Jurkat, Clone E6-1 (cell line): ENCODE results near the gene CDH8. TPM values are rescaled to one million over a fixed set of nuclear protein-coding genes. Genes with fewer than 3 reads are reported as not detected.

ENCODE experiments used
- DNase-seq: peaks from one replicate; pipeline ENCODE4 v3.0.0-alpha.2; 2011; ENCODE audit warnings: low read depth, low spot score
- H3K4me3 ChIP-seq: 2 replicates; pipeline ENCODE4 v1.5.1; 2011; ENCODE audit warnings: mild to moderate bottlenecking, low read length, control low read depth, moderate library complexity
- polyA plus RNA-seq: library from polyadenylated mRNA; unstranded; fragments of >200 nt; gene quantifications from one replicate; pipeline ENCODE4 v1.2.1, GENCODE V29; 2012; ENCODE audit warnings: missing spikeins; ENCODE audit not compliant: insufficient read length, insufficient read depth

CDH8 gene, protein sequence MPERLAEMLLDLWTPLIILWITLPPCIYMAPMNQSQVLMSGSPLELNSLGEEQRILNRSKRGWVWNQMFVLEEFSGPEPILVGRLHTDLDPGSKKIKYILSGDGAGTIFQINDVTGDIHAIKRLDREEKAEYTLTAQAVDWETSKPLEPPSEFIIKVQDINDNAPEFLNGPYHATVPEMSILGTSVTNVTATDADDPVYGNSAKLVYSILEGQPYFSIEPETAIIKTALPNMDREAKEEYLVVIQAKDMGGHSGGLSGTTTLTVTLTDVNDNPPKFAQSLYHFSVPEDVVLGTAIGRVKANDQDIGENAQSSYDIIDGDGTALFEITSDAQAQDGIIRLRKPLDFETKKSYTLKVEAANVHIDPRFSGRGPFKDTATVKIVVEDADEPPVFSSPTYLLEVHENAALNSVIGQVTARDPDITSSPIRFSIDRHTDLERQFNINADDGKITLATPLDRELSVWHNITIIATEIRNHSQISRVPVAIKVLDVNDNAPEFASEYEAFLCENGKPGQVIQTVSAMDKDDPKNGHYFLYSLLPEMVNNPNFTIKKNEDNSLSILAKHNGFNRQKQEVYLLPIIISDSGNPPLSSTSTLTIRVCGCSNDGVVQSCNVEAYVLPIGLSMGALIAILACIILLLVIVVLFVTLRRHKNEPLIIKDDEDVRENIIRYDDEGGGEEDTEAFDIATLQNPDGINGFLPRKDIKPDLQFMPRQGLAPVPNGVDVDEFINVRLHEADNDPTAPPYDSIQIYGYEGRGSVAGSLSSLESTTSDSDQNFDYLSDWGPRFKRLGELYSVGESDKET
- polyA plus RNA-seq, result not detected

DNA sequence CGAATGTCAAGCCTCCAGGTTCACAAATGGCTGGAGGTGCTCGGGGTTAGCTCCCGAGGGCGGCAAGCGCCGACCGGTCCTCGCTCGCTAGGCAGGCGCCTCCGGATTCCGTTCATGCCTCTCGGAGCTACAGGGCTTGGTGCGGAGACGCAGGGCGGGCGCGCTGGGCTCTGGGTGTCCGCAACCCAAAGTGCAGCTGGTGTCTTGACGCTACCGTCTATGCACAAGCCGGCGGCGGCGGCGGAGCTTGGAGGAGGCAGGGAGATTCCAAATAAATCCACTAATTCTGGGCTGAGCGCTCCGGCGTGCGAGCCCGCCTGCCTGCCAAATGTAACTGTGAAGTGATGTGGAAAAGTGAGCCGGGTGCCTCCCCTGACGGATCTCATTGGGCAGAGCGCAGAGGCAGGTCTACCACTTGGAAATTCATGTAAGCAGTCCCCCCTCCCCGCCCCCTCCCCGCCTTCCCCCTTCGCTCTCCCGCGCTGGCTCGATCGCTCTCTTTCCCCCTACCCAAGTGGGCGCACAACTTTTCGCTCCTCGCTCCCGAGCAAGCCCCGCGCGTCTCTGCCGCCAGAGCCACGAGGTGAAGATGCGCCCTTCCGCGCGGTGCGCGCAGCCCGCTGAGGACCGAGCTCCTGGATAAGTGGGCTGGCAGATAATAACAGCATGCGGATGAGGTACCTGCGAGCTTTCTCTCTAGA is at the start of gene CDH8:
Gene CDH8 (minus strand): TSS at position 338 of the 701 bp plus-strand sequence. CDS start 15,035 bp downstream, outside the sequence.
- no peak for DNase-seq
- no peak within 1 kb of the TSS for H3K4me3 ChIP-seq

DNA sequence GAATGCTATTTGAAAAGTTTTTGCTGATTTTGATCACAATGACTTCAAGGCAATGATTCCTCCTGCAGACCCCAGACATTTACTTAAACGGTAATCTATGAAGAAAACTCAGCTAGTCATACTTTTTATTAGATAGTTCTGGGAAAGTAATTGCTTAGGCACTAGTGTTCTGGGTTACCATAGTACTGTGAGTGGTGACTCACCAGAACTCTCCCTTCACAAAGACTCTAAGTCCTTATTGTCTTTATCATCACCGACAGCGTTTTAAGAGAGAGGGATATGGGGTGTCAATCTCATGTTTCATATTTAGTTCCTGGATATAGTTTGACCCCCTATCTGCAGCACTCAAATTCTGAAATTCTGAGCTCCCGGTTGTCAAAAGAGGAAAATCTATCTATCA is 43.0 kb upstream of the CDH8 start:
- H3K4me3 ChIP-seq, result no peak overlapping the region
- DNase-seq, result no peak

DNA sequence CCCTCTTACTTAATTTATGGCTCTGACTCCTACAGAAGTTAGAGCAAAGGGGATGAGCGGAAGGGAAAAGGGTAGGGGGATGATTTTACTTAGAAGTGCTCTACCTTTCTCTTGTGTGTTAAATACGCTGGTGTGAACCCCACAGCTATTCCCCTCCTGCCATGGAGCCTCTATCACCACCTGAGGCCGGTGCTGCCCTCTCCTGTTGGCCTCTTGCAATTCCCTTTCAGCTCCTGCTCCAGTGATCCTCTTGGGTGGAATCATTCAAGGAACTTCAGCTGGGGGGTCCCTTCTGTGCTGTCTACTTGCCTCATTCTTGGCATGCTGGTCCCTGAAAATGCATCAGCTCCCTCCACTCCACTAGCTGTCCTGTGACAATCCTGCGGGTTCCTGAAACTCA is 41.8 kb upstream of the CDH8 start:
- DNase-seq, result no peak
- H3K4me3 ChIP-seq, result no peak overlapping the region

DNA sequence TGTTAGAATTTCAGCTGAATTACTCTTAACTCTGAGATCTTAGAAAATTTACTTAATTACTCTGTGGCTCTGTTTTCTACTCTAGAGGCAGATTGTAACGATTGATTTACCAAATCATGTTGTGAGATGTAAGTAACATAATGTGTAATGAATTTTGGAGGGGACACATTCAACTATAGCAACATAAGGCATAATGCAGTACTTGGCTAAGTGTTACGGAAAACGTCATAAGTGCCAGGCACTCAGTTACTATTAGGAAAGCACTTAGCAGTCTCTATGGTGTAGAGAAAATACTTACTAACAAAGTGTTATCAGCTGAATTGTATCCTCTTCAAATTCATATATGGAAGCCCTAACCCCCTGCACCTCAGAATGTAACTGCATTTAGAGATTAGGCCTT is 40.6 kb upstream of the CDH8 start:
- H3K4me3 ChIP-seq, result no peak overlapping the region
- DNase-seq, result no peak

DNA sequence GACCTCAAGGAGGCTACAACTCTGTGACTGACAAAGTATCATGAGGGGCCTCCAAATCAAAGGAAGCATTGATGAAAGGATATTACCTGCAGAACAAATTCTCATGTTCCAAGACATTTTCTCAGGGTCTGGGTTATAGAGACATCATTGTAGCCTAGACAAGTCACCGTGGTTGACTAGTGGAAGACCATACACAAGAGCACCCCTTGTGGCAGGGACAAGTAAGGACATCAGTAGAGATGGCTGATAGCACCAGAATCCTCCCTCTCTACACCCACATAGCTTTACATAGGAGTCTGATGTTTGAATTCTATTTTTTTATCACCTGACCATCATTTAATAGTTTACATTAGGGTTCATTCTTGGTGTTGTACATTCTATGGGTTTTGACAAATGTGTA is 32.5 kb upstream of the CDH8 start:
- DNase-seq, result peak; percentile 21
- no peak overlapping the region for H3K4me3 ChIP-seq

DNA sequence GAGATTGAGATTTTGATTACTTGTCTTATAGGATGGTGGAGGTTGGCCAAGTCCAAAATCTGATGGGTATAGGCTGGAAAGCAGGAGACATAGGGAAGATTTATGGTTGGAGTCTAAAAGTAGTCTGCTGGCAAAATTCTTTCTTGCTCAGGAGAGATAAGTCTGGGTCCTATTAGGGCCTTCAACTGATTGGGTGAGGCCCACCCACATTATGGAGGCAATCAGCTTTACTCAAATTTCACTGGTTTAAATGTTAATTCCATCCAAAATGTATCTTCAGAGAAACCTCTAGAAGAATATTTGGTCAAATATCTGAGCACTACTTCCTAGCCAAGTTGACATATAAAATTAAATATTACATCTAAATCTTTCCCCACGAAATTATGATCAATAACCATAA is 31.7 kb upstream of the CDH8 start:
- no peak for DNase-seq
- no peak overlapping the region for H3K4me3 ChIP-seq

DNA sequence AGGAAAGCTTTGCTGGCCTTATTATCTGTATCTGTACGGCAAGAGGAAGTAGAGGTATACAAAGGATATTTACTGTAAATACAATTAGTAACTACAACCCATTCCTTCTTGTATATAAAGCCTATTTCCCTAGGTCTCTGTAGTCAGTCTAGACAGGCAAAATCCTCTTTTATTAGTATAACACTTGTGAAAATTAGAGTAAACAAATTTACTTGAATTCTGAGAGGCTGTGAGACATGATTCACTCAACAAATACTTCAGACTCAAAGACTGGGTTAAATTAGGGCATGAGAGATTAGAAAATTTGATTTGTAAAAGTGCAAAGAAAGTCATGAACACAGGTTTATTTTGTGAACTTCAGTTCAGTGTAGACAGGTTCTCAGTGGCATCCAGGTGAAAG is 30.9 kb upstream of the CDH8 start:
- no peak for DNase-seq
- no peak overlapping the region for H3K4me3 ChIP-seq

DNA sequence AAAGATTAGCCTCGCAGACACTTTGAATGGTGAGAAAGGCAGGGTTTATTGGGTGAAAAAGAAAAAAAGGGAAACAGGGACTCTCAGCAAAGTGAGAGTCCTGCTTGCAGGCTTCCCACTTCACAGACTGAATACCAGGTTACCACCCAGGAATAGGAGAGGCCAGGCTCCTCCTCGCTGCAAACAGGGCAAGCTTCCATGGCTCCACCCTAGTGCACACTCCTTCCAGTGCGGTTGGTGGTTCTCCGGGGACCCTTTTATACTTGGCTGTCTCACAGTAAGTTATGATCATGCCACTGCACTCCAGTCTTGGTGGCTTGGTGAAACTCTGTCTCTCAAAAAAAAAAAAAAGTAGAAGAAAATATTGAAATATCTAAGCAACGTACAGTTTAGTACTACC is 30.5 kb upstream of the CDH8 start:
- no peak for DNase-seq
- H3K4me3 ChIP-seq, result no peak overlapping the region

DNA sequence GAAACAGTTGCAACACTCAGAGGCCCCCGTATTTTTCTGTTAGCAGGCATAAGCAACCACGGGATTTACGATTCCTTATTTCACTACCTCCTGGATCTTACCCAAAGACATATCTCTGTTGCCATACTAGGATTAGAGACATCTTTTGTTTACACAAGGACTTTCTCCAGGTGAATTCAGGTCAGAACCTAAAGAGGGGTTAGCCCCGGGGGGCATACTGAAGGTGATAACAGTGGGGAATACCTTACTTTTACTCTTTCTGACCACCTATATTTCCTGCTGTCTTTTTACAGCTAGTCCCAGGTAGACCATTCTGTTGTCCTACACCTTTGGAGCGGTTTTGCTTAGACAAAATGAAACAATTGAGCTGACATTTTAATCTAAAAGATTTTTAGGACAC is 27.9 kb upstream of the CDH8 start:
- DNase-seq, result no peak
- H3K4me3 ChIP-seq, result no peak overlapping the region

DNA sequence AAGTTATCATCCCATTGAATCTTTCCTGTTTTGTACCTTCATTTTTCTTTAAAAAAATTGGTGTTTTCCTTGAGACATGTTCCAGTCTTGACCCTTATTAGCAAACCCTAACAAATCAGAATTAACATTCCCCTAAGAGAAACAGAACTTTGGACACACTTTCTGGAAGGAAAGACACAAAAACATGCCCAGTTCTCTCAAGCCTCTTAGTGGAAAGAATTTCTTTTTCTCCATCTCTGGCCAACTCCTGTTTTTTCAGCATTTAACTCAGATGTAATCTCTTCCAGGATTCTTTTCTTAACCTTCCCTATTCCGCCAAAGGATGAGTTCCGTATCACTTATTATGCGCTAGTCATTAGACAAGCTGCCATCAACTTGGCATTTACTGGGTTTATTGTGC is 23.9 kb upstream of the CDH8 start:
- H3K4me3 ChIP-seq, result no peak overlapping the region
- no peak for DNase-seq

DNA sequence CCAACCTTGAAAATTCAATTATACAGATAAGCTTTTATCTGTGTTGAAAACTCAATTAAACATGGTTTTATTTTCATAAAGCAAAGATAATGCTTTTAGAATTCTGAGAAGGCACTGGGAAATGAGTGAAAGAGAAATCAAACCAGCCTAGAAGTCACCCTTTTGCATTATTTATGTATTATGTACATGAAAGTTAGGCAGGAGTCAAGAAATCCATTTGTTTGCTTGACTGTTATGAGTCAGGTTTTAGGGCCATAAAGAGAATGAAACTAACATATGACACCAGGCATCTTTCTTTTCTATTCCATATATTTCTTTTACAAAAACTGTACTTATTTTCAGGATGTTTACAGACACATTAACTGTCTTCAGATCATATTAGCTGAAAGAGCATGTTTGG is 23.3 kb upstream of the CDH8 start:
- DNase-seq, result no peak
- H3K4me3 ChIP-seq, result no peak overlapping the region

DNA sequence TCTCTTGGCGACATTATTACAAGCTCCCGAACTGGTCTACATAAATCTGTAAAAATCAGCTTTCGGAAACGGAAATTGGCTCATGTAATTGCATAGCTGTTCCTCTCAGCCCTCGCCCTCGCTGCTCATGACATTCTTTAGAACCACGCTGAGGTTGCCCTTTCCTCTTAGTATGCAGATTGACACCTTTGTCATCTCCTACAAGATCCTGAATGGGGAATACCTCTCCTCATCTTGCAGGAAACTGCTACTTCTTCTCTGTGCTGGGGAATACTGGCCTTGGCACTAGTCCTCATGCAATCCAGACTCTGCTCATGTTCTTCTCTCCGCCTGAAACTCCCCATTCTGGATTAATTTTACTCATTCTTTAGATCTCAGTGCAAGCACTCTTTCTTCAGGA is 22.2 kb upstream of the CDH8 start:
- H3K4me3 ChIP-seq, result no peak overlapping the region
- no peak for DNase-seq

DNA sequence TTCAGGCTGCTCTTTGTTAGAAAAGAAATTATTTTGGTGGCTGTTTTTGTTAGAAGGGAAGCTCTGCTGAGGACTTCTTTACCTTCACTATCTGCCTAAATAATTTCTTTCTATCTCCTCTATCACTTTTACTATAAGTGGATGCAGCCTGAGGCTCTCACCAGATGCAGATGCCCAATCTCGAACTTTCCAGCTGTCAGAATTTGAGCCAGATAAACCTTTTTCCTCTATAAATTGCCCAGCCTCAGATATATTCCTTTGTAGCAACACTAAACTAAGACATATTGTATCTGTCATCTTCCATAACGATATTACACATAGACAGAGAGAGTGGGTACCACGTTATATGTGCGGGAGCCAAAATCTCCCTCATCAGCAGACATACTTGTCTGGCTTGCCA is 15.7 kb upstream of the CDH8 start:
- no peak overlapping the region for H3K4me3 ChIP-seq
- no peak for DNase-seq

DNA sequence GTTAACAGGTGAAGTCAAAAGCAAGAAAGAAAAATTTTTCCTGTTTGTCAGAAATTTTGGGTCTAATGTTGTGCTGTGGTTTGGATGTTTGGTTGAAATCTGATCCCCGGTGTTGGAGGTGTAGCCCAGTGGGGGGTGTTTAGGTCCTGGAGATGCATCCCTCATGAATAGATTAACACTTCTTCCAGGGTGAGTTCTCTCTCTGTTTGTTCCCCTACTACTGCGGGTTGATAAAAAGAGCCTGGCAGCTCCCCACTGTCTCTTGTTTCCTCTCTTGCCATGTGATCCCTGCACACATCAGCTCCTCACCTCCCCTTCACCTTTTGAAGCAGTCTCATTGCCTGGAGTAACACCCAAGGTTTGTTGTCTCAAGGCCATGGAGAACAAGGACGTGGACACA is 14.6 kb upstream of the CDH8 start:
- no peak overlapping the region for H3K4me3 ChIP-seq
- no peak for DNase-seq

DNA sequence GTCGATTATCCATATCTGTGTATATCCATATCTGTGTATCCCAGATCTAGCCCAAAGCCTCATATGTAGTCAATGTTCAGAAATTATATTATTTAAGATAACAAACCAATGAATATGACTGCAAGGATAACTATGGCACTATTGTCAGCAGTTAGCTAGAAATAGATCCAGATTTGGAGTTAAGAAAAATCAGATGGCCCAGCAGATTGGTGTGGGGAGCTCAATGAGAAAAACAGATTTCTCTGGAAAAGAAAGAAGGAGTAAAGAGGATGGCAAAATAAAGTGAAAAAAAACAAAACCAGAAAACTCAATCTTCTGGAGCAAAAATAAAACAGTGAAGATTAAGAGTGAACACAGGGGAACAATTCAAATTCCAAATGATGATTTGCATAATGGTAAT is 10.6 kb upstream of the CDH8 start:
- H3K4me3 ChIP-seq, result no peak overlapping the region
- no peak for DNase-seq

DNA sequence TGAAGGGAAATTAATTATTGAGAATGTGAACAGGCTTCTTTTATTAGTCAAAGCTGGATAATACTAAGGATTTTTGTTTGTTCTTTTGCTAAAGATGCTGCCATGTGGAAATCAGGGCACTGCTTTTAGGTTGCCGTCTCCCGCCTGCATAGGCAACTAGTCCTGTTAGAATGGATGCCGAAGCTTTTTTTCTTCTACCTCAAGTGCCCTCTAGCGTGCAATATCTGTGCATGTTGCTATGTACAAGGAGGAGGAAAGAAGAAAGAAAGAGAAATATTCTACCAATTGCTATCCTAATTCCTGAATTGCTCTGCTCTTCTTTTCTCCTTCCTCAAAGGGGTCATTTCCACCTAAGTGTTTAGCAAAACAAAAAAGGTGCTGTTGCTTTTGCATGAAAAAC is 5.2 kb upstream of the CDH8 start:
- DNase-seq, result peak; percentile 16
- H3K4me3 ChIP-seq, result no peak overlapping the region

DNA sequence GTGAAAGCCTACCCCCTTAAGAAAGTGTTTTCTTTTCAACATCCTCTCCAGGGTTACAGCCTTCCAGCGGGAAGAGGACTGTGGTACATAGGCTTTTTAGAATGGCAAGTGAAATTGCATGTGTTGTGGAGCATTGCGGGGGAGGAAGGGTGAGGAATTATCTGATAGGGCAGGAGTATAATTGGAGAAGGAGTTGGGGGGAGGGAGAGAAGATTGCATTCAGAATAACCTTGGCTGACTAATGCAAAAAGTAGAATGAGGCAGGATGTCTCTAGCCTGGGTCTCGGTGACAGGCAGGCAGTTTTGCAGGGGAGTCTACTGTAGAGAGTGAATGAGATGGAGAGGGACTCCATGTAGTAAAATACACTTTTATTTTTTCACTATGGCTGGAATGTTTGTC is 2.4 kb upstream of the CDH8 start:
- DNase-seq, result no peak
- no peak overlapping the region for H3K4me3 ChIP-seq

DNA sequence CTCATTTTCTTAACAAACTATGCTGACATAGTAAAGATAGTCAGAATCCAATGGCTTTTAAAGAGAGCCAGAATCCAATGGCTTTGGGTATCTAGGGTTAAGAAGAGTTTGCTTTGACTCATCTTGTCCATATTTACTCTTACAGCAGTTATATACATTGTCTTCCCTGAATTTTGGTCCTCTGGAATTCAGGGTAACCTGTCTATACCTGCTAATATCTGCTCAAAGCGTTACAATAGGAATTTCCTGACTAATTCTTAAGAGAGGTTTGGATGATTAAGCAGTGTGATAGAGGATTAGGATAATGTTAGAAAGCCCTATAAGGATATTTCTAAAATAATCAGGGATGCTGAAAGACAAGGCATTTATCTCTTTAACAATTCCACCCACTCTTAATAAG is 2.0 kb upstream of the CDH8 start:
- H3K4me3 ChIP-seq, result no peak overlapping the region
- no peak for DNase-seq

DNA sequence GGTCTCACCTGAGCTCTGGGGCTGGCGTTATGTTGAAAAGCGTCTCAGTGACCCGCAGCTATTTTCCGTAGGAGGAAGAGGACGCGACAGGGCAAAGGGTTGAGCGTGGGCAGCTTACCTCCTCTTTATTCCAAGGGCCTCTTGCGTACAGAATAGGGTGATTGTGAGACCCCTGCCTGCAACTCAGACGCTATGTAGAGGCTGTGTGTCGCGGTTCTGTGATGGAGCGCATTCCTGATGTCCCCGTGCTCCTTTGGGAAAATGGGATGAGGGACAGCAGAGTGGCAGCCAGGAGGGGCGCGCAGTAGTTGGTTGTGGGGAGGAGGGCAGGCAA is 531 bp upstream of the CDH8 start:
- no peak for DNase-seq
- no peak overlapping the region for H3K4me3 ChIP-seq
